Stomach (tissue), 4 donors: ENCODE measurements around the gene STARD5.

ENCODE experiments used
- EP300 ChIP-seq: sonication (generic); formaldehyde crosslinking; IDR thresholded peaks from one replicate; pipeline ENCODE4 v1.6.1; 2017; ENCODE audit warnings: antibody characterized with exemption
- POLR2A ChIP-seq, 4 donors: fragments of 450-650 bp; IDR thresholded peaks; one replicate each; pipeline ENCODE4 v1.6.1; 2016; ENCODE audit warnings: antibody characterized with exemption in 4 of 4, control low read depth in 2 of 4, mild to moderate bottlenecking in 1 of 4, moderate library complexity in 1 of 4
- POLR2AphosphoS5 ChIP-seq, 3 donors: sonication (generic); formaldehyde crosslinking; IDR thresholded peaks; one replicate each; pipeline ENCODE4 v1.6.1; 2016; ENCODE audit warnings: antibody characterized with exemption in 3 of 3
- TF ChIP-seq, protein P1 (sequence below), 7 experiments: fragments of 450-650 bp in 4 of 7; fragments of 200-600 bp in 3 of 7; sonication (generic) in 3 of 7; IDR thresholded peaks; one replicate each; pipeline ENCODE4 v1.5.1; 2016 to 2019; ENCODE audit warnings: antibody characterized with exemption in 7 of 7, control low read depth in 2 of 7, mild to moderate bottlenecking in 1 of 7

- TF ChIP-seq POLR2AphosphoS5 (IDR thresholded peaks at IDR 0.05), result no peak
- TF ChIP-seq, protein P1, sequence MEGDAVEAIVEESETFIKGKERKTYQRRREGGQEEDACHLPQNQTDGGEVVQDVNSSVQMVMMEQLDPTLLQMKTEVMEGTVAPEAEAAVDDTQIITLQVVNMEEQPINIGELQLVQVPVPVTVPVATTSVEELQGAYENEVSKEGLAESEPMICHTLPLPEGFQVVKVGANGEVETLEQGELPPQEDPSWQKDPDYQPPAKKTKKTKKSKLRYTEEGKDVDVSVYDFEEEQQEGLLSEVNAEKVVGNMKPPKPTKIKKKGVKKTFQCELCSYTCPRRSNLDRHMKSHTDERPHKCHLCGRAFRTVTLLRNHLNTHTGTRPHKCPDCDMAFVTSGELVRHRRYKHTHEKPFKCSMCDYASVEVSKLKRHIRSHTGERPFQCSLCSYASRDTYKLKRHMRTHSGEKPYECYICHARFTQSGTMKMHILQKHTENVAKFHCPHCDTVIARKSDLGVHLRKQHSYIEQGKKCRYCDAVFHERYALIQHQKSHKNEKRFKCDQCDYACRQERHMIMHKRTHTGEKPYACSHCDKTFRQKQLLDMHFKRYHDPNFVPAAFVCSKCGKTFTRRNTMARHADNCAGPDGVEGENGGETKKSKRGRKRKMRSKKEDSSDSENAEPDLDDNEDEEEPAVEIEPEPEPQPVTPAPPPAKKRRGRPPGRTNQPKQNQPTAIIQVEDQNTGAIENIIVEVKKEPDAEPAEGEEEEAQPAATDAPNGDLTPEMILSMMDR (IDR thresholded peaks at IDR 0.05), result no peak
- TF ChIP-seq EP300, result no peak
- no peak for TF ChIP-seq POLR2A (IDR thresholded peaks at IDR 0.05)
Measured at GRCh38 chr15:81299156-81299555, 24.8 kb downstream of the STARD5 start.
